GM21576 (cell line): ENCODE results near the gene CRISP3.
"Not testable (repeated sequence)": the region's sequence is repeated elsewhere in the genome, so short reads cannot be mapped to it uniquely, and the experiment has no call there.

Experiments used
- ATAC-seq: cut with Tn5 transposase; IDR thresholded peaks from one replicate; pipeline ENCODE4 v1.9.1; 2021; ENCODE audit warnings: mild to moderate bottlenecking, moderate library complexity; ENCODE audit not compliant: unreplicated experiment

The CRISP3 gene

GRCh38 chr6:49744259-49744658, at the start of gene CRISP3:
Gene CRISP3 (minus strand): TSS chr6:49744388. CDS start chr6:49744367, 21 bp downstream.
- no peak for ATAC-seq

- no peak for ATAC-seq
These were observed 46.2 kb upstream of the CRISP3 start for GRCh38 chr6:49790341-49790740.

GRCh38 chr6:49787176-49787575, 43.0 kb upstream of the CRISP3 start, which contains the start of gene PGK2:
Gene PGK2 (minus strand): TSS chr6:49787285. CDS start chr6:49787187, 98 bp downstream.
- ATAC-seq = no peak

GRCh38 chr6:49784272-49784671, 40.1 kb upstream of the CRISP3 start:
- ATAC-seq = no peak

- ATAC-seq = no peak
These were observed 38.5 kb upstream of the CRISP3 start for GRCh38 chr6:49782725-49783124.

GRCh38 chr6:49782293-49782692, 38.1 kb upstream of the CRISP3 start:
- ATAC-seq = no peak

- ATAC-seq = no peak
These were observed 32.3 kb upstream of the CRISP3 start for GRCh38 chr6:49776444-49776843.

GRCh38 chr6:49775043-49775442, 30.9 kb upstream of the CRISP3 start:
- no peak for ATAC-seq

GRCh38 chr6:49772285-49772684, 28.1 kb upstream of the CRISP3 start:
- ATAC-seq = no peak

- ATAC-seq = no peak
These were observed 22.6 kb upstream of the CRISP3 start for GRCh38 chr6:49766762-49767161.

GRCh38 chr6:49764571-49765236, 20.5 kb upstream of the CRISP3 start:
- ATAC-seq = no peak

- no peak for ATAC-seq
These were observed 759 bp downstream of the CRISP3 start for GRCh38 chr6:49743429-49743828.

- no peak for ATAC-seq
These were observed 4.8 kb downstream of the CRISP3 start for GRCh38 chr6:49739423-49739822.

GRCh38 chr6:49736017-49736508, 8.1 kb downstream of the CRISP3 start:
- ATAC-seq = no peak

- ATAC-seq = no peak
These were observed 10.5 kb downstream of the CRISP3 start for GRCh38 chr6:49733680-49734079.

- no peak for ATAC-seq
These were observed 11.4 kb downstream of the CRISP3 start for GRCh38 chr6:49732781-49733180.

GRCh38 chr6:49730251-49730650, 13.9 kb downstream of the CRISP3 start:
- no peak for ATAC-seq

- not testable (repeated sequence) for ATAC-seq
These were observed 20.3 kb downstream of the CRISP3 start for GRCh38 chr6:49723917-49724316.

- no peak for ATAC-seq
These were observed 22.9 kb downstream of the CRISP3 start for GRCh38 chr6:49721297-49721696.

GRCh38 chr6:49720372-49720771, 23.8 kb downstream of the CRISP3 start:
- ATAC-seq = no peak

- ATAC-seq = no peak
These were observed 30.8 kb downstream of the CRISP3 start, which contains the start of gene CRISP2 for GRCh38 chr6:49713346-49713745. Gene CRISP2 (minus strand): TSS chr6:49713543. CDS start chr6:49709196, 4,347 bp downstream.

- ATAC-seq = no peak
These were observed 45.7 kb downstream of the CRISP3 start for GRCh38 chr6:49698478-49698877.

GRCh38 chr6:49693512-49693911, 50.7 kb downstream of the CRISP3 start:
- no peak for ATAC-seq
